Suprapubic skin (tissue), 4 donors: ENCODE measurements around the gene LYSMD1.

ENCODE experiments used
- CTCF ChIP-seq, 2 donors: fragments of 200-600 bp in 1 of 2; fragments of 450-650 bp in 1 of 2; sonication (generic) in 1 of 2; IDR thresholded peaks; one replicate each; pipeline ENCODE4 v1.5.1; 2016 to 2019; ENCODE audit warnings: antibody characterized with exemption in 2 of 2, mild to moderate bottlenecking in 1 of 2, moderate library complexity in 1 of 2
- EP300 ChIP-seq: sonication (generic); formaldehyde crosslinking; IDR thresholded peaks from one replicate; pipeline ENCODE4 v1.6.1; 2017; ENCODE audit warnings: antibody characterized with exemption
- POLR2A ChIP-seq, 2 donors: fragments of 450-650 bp; IDR thresholded peaks; one replicate each; pipeline ENCODE4 v1.6.1; 2017; ENCODE audit warnings: antibody characterized with exemption in 2 of 2, mild to moderate bottlenecking in 2 of 2, moderate library complexity in 2 of 2
- POLR2AphosphoS5 ChIP-seq, 3 donors: sonication (generic); formaldehyde crosslinking; IDR thresholded peaks; one replicate each; pipeline ENCODE4 v1.6.1; 2017; ENCODE audit warnings: antibody characterized with exemption in 3 of 3

- TF ChIP-seq CTCF (IDR thresholded peaks at IDR 0.05) (no peak), POLR2AphosphoS5 (IDR thresholded peaks at IDR 0.05) (no peak), POLR2A (IDR thresholded peaks at IDR 0.05) (no peak), EP300 (no peak)
Observed at GRCh38 chr1:151193304-151193703, 27.6 kb upstream of the LYSMD1 start.
